K562 (cell line): Measurements from ENCODE around the gene SULT2B1. TPM values are rescaled to one million over a fixed set of nuclear protein-coding genes. Genes with fewer than 3 reads are reported as not detected.

Experiments
- CHD1 ChIP-seq: fragments of 200-600 bp; sonication (generic); IDR thresholded peaks from one replicate; pipeline ENCODE4 v1.6.1; 2012; ENCODE audit warnings: mild to moderate bottlenecking, moderate library complexity, low read length, inconsistent platforms
- ELF4 ChIP-seq: fragments of 450-650 bp; formaldehyde crosslinking; IDR thresholded peaks from 2 replicates; pipeline ENCODE4 v1.4.0; 2022; ENCODE audit warnings: missing genetic modification characterization
- GATAD2B ChIP-seq: fragments of 450-650 bp; IDR thresholded peaks from 2 replicates; pipeline ENCODE4 v1.6.1; 2017; ENCODE audit warnings: mild to moderate bottlenecking, borderline replicate concordance
- RBM34 ChIP-seq: fragments of 200-400 bp; formaldehyde crosslinking; IDR thresholded peaks from 2 replicates; pipeline ENCODE4 v1.6.1; 2018; ENCODE audit warnings: low read length, borderline replicate concordance; ENCODE audit not compliant: insufficient read depth
- SMARCE1 ChIP-seq: fragments of 450-650 bp; IDR thresholded peaks from 2 replicates; pipeline ENCODE4 v1.7.1; 2016; ENCODE audit warnings: mild to moderate bottlenecking
- TCF7 ChIP-seq: sonication (generic); IDR thresholded peaks from 2 replicates; pipeline ENCODE4 v1.6.1; 2016; ENCODE audit warnings: antibody characterized with exemption, borderline replicate concordance
- polyA plus RNA-seq, 8 experiments: library from polyadenylated mRNA; depleted of rRNA in 4 of 8; stranded (reverse) in 5 of 8; unstranded in 3 of 8; fragments of >200 nt; fragmentation: Nextera tagmentation in 2 of 8; fragmentation: Illumina TruSeq in 1 of 8; extraction: Ambion mirVana in 2 of 8; extraction: Trizol in 1 of 8; gene quantifications; 2 replicates each; pipeline versions ENCODE4 v1.2.1 to v1.2.3, GENCODE V29; 2011 to 2014; ENCODE audit warnings: inconsistent platforms in 1 of 8, missing spikeins in 1 of 8
- total RNA-seq, 7 experiments: library from RNA; depleted of rRNA in 6 of 7; stranded (reverse); fragments of >200 nt in 6 of 7; fragmentation: Illumina TruSeq in 2 of 7; extraction: Trizol in 2 of 7; gene quantifications; 2 replicates each; pipeline versions ENCODE4 v1.2.1 to v1.2.3, GENCODE V29; 2011 to 2021; ENCODE audit warnings: low replicate concordance in 1 of 7
- TF ChIP-seq, protein P1 (sequence below): fragments of 450-650 bp; IDR thresholded peaks from 2 replicates; pipeline ENCODE4 v1.6.1; 2016; ENCODE audit warnings: antibody characterized with exemption
- TF ChIP-seq, protein P2 (sequence below): fragments of 450-650 bp; IDR thresholded peaks from 2 replicates; pipeline ENCODE4 v1.6.1; 2018; ENCODE audit warnings: mild to moderate bottlenecking, low read depth; ENCODE audit not compliant: partially characterized antibody
- TF ChIP-seq, protein P3 (sequence below), 2 experiments: IDR thresholded peaks; 2 replicates each; pipeline ENCODE4 v1.6.1; 2011; ENCODE audit warnings: borderline replicate concordance in 1 of 2, control low read depth in 1 of 2, low read depth in 1 of 2, low read length in 1 of 2, mild to moderate bottlenecking in 1 of 2, mixed read lengths in 1 of 2, moderate library complexity in 1 of 2; ENCODE audit not compliant: insufficient read depth in 1 of 2, insufficient read length in 1 of 2, poor library complexity in 1 of 2, severe bottlenecking in 1 of 2; ENCODE audit errors: extremely low read depth in 1 of 2
- TF ChIP-seq, protein P4 (sequence below), 2 experiments: fragments of 450-650 bp in 1 of 2; IDR thresholded peaks; 2 replicates each; pipeline ENCODE4 v1.6.1; 2011 to 2017; ENCODE audit warnings: low read depth in 2 of 2, antibody characterized with exemption in 1 of 2, borderline replicate concordance in 1 of 2, low read length in 1 of 2, mild to moderate bottlenecking in 1 of 2, mixed read lengths in 1 of 2; ENCODE audit not compliant: control insufficient read depth in 1 of 2

Gene SULT2B1
- total and polyA plus RNA-seq, 9 of the 15 experiments (the other 6 are each of a cell fraction or from before 2014, with no cell fraction given): 0.09 to 0.62 (median 0.22) TPM; not detected in 2

DNA sequence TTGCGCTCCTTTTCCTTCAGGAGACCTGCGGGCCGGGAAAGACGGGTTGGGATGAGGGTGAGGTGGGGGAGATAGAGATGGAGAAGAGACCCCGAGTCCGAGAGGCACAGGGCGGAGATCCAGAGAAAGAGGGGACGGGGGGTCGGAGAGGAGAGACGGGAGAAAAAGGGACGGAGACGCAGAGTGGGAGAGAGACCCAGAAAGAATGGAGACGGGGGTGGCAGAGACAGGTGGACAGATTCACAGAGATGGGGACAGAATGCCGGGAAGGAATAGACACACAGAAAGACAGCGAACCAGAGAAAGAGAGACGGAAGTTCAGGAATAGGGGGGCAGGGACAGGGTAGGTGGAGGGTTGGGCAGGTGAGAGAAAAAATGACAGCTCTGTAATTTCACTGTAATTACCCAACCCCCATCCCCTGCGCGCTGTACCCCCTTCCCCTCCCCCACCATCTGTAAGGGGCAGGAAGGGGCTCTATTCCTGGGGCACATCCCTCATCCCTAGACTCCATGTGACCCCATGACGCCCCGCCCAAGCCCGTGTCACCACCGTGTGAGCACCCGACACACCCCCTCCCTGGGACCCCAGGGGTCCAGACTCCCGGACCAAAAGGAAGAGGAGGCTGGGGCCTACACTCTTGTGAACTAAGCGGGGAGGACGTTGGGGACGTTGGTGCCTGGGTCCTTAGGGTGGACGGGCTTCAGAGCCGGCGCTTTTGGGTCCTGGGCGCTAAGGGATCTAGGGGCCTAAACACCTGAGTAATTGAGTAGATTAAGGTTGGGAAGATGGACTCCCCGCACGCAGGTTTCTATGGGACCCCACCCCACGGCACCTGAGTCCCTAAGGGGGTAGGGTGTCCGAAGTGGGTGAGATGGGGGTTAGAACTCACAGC lies 84.2 kb downstream of the SULT2B1 start (continued):
- TF ChIP-seq, protein P1, sequence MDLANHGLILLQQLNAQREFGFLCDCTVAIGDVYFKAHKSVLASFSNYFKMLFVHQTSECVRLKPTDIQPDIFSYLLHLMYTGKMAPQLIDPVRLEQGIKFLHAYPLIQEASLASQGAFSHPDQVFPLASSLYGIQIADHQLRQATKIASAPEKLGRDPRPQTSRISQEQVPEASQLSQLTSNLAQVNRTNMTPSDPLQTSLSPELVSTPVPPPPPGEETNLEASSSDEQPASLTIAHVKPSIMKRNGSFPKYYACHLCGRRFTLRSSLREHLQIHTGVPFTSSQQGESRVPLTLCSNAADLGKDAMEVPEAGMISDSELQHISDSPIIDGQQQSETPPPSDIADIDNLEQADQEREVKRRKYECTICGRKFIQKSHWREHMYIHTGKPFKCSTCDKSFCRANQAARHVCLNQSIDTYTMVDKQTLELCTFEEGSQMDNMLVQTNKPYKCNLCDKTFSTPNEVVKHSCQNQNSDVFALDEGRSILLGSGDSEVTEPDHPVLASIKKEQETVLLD: 0 out of 2 replicates have a peak, but pooled peaks have one; percentile 44
- no peak for TF ChIP-seq TCF7
- TF ChIP-seq, protein P2, sequence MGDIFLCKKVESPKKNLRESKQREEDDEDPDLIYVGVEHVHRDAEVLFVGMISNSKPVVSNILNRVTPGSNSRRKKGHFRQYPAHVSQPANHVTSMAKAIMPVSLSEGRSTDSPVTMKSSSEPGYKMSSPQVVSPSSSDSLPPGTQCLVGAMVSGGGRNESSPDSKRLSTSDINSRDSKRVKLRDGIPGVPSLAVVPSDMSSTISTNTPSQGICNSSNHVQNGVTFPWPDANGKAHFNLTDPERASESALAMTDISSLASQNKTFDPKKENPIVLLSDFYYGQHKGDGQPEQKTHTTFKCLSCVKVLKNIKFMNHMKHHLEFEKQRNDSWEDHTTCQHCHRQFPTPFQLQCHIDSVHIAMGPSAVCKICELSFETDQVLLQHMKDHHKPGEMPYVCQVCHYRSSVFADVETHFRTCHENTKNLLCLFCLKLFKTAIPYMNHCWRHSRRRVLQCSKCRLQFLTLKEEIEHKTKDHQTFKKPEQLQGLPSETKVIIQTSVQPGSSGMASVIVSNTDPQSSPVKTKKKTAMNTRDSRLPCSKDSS: peak; percentile 10
- TF ChIP-seq CHD1: peak; percentile 1
- TF ChIP-seq, protein P3, sequence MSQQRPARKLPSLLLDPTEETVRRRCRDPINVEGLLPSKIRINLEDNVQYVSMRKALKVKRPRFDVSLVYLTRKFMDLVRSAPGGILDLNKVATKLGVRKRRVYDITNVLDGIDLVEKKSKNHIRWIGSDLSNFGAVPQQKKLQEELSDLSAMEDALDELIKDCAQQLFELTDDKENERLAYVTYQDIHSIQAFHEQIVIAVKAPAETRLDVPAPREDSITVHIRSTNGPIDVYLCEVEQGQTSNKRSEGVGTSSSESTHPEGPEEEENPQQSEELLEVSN (IDR thresholded peaks at IDR 0.05; ENCODE audit: borderline replicate concordance in 1 of 2, extremely low read depth in 1 of 2, insufficient read depth in 1 of 2, insufficient read length in 1 of 2, low read depth in 1 of 2, low read length in 1 of 2, poor library complexity in 1 of 2, severe bottlenecking in 1 of 2): no peak
- TF ChIP-seq GATAD2B: no peak
- TF ChIP-seq, protein P4, sequence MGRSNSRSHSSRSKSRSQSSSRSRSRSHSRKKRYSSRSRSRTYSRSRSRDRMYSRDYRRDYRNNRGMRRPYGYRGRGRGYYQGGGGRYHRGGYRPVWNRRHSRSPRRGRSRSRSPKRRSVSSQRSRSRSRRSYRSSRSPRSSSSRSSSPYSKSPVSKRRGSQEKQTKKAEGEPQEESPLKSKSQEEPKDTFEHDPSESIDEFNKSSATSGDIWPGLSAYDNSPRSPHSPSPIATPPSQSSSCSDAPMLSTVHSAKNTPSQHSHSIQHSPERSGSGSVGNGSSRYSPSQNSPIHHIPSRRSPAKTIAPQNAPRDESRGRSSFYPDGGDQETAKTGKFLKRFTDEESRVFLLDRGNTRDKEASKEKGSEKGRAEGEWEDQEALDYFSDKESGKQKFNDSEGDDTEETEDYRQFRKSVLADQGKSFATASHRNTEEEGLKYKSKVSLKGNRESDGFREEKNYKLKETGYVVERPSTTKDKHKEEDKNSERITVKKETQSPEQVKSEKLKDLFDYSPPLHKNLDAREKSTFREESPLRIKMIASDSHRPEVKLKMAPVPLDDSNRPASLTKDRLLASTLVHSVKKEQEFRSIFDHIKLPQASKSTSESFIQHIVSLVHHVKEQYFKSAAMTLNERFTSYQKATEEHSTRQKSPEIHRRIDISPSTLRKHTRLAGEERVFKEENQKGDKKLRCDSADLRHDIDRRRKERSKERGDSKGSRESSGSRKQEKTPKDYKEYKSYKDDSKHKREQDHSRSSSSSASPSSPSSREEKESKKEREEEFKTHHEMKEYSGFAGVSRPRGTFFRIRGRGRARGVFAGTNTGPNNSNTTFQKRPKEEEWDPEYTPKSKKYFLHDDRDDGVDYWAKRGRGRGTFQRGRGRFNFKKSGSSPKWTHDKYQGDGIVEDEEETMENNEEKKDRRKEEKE (IDR thresholded peaks at IDR 0.05; ENCODE audit: borderline replicate concordance in 1 of 2, control insufficient read depth in 1 of 2, low read depth in 2 of 2, low read length in 1 of 2): no peak
- TF ChIP-seq ELF4 (CRISPR knock-in tag): peak; percentile 62; the same call in 1 of the 2 replicates
- TF ChIP-seq RBM34: no peak
- 0 out of 2 replicates have a peak, but pooled peaks have one; percentile 35 for TF ChIP-seq SMARCE1
